Measurements from ENCODE around the gene ERICH4.
"Not testable (repeated sequence)": the region's sequence is repeated elsewhere in the genome, so short reads cannot be mapped to it uniquely, and the experiment has no call there.

ERICH4 gene

GRCh38 chr19:41399525-41399924, 43.4 kb upstream of the ERICH4 start:
- no peak for DNase-seq (ENCODE audit: low read depth)
- TF ChIP-seq CTCF (IDR thresholded peaks at IDR 0.05; ENCODE audit: low read length, missing control alignments), result no peak
- H3K4me3 ChIP-seq (replicated peaks; ENCODE audit: low read depth, low read length), result no peak overlapping the region

GRCh38 chr19:41401483-41401882, 41.5 kb upstream of the ERICH4 start:
- DNase-seq (ENCODE audit: low read depth), result no peak
- TF ChIP-seq CTCF (IDR thresholded peaks at IDR 0.05; ENCODE audit: low read length, missing control alignments), result no peak

GRCh38 chr19:41402010-41402409, 40.9 kb upstream of the ERICH4 start:
- no peak overlapping the region for H3K4me3 ChIP-seq (replicated peaks; ENCODE audit: low read depth, low read length)
- no peak for DNase-seq (ENCODE audit: low read depth)
- no peak for TF ChIP-seq CTCF (IDR thresholded peaks at IDR 0.05; ENCODE audit: low read length, missing control alignments)

More at GRCh38 chr19:41401483-41401882, 41.5 kb upstream of the ERICH4 start:
- no peak overlapping the region for H3K4me3 ChIP-seq (replicated peaks; ENCODE audit: low read depth, low read length)

- DNase-seq (ENCODE audit: low read depth), result no peak
- TF ChIP-seq CTCF (IDR thresholded peaks at IDR 0.05; ENCODE audit: low read length, missing control alignments), result no peak
- H3K4me3 ChIP-seq (replicated peaks; ENCODE audit: low read depth, low read length), result no peak overlapping the region
Measured at GRCh38 chr19:41403181-41403970, 39.6 kb upstream of the ERICH4 start.

- no peak for TF ChIP-seq CTCF (IDR thresholded peaks at IDR 0.05; ENCODE audit: low read length, missing control alignments)
- no peak for DNase-seq (ENCODE audit: low read depth)
- H3K4me3 ChIP-seq (replicated peaks; ENCODE audit: low read depth, low read length), result no peak overlapping the region
Measured at GRCh38 chr19:41405776-41406175, 37.2 kb upstream of the ERICH4 start.

- peak; percentile 79 for DNase-seq (ENCODE audit: low read depth)
- TF ChIP-seq CTCF (IDR thresholded peaks at IDR 0.05; ENCODE audit: low read length, missing control alignments), result peak; percentile 3
- no peak overlapping the region for H3K4me3 ChIP-seq (replicated peaks; ENCODE audit: low read depth, low read length)
Measured at GRCh38 chr19:41407271-41407670, 35.7 kb upstream of the ERICH4 start.

GRCh38 chr19:41408256-41408655, 34.7 kb upstream of the ERICH4 start:
- no peak for TF ChIP-seq CTCF (IDR thresholded peaks at IDR 0.05; ENCODE audit: low read length, missing control alignments)
- DNase-seq (ENCODE audit: low read depth), result no peak
- no peak overlapping the region for H3K4me3 ChIP-seq (replicated peaks; ENCODE audit: low read depth, low read length)

GRCh38 chr19:41408846-41409245, 34.1 kb upstream of the ERICH4 start:
- DNase-seq (ENCODE audit: low read depth); H3K4me3 ChIP-seq (replicated peaks; ENCODE audit: low read depth, low read length): not testable (repeated sequence)

Measured in fibroblast of pulmonary artery (primary cell).